GM21825 (cell line): ENCODE measurements around the gene RTN4RL1.
"Not testable (repeated sequence)": the region's sequence is repeated elsewhere in the genome, so short reads cannot be mapped to it uniquely, and the experiment has no call there.

ENCODE experiments used
- ATAC-seq: cut with Tn5 transposase; IDR thresholded peaks from one replicate; pipeline ENCODE4 v1.9.1; 2021; ENCODE audit warnings: mild to moderate bottlenecking, moderate library complexity; ENCODE audit not compliant: unreplicated experiment

The RTN4RL1 gene

DNA sequence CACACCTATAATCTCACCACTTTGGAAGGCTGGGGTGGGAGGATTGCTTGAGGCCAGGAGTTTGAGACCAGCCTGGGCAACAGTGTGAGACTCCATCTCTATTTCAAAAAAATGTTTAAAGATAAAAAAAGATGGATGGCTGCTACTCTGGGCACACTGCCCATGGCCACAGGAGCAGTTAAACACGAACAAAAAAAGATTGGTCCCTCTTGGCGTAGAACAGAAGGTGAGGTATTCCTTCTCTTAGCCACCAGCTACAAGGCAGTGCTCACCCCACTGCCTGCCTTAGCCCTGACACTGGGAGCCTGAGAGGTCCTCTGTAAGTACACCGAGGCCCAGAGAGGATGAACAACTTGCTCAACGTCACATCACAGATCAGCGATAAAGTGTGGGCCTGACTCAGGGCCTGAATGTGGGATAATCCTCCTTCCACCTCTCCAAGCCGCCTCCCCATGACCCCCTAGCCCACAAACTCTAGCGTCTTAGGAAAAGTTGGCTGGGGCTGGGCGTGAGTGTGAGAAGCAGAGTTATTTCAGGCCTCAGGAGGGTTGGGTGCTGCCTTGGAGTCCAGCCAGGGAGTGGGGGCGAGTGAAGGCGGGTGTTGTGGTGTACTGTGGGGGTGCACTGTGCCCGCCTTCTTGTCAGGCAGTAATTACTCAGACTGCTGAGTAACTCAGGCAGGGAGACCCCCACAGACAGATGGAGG is 2.5 kb upstream of the RTN4RL1 start:
- no peak for ATAC-seq

DNA sequence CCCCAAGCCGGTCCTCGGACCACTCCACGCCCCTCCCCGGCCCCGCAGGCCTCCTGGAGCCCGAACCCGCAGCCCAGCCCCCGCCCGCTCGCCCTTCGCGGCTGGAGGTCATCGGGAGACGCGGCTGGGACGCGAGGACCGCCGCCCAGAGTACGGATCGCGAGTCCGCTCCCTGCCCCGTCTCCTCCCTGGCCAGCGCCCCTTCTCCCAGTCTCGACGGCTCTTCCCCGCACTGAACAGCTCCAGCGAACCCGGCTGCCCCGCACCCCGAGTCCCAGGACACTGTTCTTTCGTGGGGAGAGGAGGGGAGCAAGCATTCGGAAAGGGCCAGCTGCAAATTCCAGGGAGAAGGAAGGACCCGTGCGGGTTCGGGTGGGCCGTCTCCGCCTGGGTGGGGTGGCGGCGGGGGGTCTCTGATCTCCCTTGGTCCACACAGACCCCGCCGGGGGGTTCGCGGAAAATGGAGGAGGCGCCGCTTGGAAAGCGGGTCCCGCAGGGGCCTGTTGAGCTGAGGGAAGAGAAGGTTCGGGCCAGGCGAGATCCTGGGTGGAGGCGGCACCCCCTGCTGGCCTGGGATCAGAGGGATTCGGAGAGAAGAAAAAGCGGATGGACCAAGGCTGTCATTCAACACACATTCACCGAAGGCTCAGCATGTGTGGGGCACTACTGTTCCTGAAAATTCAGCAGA is 632 bp upstream of the RTN4RL1 start:
- no peak for ATAC-seq

GRCh38 chr17:2024572-2025219 is 438 bp downstream of the RTN4RL1 start:
- ATAC-seq = no peak

DNA sequence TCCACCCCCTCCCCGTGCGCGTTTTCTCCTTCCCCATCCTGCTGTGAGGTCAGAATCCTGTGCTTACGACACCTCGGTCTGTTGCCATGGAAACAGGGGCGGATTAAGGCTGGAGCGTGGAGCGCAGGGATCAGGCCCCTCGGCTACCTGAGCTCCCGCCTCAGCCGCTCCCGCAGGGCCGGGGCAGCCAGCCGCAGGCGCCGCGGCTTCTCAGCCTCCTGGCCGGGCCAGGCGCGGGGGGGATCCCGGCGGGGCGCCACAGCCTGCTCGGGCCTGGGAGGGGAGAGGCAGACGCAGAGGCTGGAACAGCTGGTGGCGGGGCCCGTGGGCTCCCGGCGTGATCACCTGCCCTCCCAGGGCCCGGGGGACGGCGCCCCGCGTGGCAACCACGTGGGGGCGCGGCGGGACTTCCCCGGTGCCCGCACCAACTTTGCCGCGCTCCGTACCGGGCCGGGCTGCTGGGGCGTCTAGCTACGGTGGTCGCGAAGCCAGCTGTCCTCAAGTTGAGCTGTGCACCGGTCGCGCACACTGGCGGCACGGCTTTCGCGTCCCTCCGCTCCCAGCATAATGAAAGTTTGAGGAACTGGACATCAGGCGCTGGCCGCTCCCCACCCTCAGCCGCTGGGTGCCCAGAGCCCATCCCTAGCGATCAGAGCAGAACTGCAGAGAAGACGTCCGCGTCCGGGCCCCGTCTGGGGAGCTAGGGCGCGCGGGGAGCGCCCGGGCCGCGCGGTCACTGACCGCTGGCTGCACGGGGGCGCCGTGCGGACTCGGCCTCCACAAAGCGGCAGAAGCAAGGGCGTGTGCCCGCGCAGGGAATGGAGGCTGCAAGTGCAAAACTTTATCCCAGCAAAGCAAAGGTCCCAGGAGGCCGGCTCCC is 1.2 kb downstream of the RTN4RL1 start:
- ATAC-seq = no peak

DNA sequence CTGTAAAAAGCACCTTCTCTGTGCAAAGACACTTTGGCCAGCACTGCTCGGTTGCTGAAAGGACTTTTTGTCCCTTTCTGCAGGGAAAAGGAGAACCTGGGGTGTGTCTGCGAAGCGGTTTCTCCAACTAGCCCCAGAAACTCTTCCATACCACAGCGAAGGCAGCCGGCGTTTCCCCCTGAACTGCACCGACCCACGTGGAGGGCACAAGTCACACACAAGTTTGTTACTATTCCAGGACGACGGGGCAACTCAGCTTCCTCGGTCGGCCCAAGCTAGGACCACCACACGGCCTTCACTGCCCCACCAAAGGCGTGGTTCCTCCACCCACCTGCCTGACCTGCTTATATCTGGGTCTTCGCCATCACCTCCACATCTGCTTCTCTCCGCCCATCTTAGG is 1.9 kb downstream of the RTN4RL1 start:
- ATAC-seq = no peak

- no peak for ATAC-seq
Observed at GRCh38 chr17:2022647-2023240, 2.4 kb downstream of the RTN4RL1 start.

- ATAC-seq = no peak
Observed at GRCh38 chr17:2020721-2021120, 4.4 kb downstream of the RTN4RL1 start.

- ATAC-seq = no peak
Observed at GRCh38 chr17:2019723-2020122, 5.4 kb downstream of the RTN4RL1 start.

DNA sequence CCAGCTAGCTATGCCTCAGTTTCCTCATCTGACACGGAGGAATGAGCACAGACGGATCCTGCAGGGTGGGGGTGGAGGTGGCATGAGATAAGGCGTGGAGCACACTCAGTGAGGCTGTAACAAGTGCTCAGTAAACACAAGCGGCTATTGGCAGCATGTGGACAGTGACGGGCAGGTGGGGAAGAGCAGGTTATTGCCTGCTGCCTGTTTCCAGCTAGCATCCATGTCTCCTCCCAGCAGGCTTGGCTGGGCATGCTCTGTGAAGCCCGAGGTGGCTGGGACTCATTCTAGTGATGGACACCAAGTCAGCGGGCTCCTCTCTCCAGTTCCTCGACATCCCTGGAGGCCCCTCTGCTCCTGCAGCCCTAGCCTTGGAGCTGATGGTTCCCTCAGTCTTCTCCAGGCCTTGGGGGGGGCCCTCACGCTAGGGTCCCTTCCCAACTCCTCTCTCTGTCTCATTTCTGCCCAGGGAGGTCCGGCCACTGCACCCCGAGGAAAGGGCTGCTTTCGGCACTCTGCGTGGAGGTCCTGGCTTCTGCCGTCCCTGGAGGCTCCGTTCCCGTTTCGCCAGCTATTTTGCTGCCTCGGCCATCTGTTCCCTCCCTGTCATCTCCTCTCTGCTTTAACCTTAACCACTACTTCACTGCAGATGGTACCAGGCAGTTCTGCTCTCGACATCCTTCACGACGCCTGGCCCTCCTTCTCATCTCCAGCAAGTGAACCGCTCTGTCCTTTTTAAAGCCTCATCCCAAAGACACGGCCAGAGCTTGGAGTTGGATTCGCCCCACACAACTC is 6.2 kb downstream of the RTN4RL1 start:
- ATAC-seq = no peak

DNA sequence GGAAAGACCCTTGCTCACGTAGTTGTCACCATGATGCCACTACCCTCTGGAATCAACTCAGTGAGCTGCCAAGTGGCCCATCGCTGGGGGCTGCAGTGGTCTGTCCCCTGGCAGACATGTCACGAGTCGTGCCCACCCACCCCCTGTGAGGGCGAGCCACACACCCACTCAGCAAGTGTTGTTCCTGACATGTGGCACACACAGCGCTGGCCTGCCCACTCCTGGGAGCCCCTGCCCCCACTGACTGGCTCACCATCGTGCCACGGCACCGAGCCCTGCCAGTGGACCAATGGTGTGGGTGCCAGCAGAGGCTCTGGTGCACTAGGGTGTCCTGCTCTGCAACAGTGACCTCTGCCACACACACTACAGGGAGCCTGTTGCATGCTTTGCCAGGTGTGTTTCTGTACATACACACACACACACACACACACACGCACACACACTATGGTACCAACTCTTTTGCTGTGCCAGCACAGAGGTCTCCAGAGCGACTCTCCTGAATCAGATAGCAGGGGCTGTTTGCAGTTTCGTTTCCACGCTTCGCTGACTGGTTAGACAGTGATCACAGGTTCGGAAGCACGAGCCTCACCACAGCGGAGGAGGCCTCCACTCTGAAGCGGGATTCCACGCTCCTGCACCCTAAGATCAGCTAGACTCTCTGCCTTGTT is 7.7 kb downstream of the RTN4RL1 start:
- no peak for ATAC-seq

DNA sequence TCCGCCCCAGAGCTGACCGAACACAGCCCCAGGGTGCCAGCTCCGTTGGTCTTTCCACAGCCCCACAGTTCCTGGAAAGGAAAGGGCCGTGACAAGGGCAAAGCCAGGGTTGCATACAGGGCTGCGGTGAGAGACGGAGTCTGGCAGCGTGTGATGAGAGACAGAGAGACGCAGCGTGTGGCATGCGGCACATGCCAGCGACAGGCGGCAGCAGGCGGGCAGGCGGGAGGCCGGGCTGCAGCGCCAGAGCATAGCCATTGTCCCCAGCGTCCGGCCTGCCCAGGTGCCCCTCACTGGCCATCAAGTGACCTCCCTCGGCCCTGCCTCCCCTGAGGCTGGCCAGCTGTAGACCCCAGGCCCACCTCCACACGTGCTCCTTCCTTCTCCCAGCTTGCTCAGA is 8.6 kb downstream of the RTN4RL1 start:
- no peak for ATAC-seq

- ATAC-seq = no peak
Observed at GRCh38 chr17:2015314-2015713, 9.8 kb downstream of the RTN4RL1 start.

DNA sequence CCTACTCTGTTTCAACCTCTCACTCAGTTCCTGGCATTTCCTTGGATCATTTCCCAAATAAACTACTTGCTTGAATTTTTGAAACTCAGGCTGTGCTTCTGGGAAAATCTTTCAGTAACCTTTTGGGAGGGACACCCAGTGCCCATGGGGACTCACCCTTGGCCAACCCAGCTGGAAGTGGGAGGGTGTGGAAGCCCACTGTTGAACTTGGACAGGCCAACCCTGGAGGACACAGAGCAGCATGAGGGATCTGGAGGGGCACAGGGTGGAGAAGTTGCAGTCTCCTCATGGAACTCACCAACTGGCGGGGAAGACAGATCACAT is 11.2 kb downstream of the RTN4RL1 start:
- no peak for ATAC-seq

GRCh38 chr17:2013220-2013993 is 11.7 kb downstream of the RTN4RL1 start:
- not testable (repeated sequence) for ATAC-seq

- ATAC-seq = no peak
Observed at GRCh38 chr17:2012499-2012898, 12.6 kb downstream of the RTN4RL1 start.

DNA sequence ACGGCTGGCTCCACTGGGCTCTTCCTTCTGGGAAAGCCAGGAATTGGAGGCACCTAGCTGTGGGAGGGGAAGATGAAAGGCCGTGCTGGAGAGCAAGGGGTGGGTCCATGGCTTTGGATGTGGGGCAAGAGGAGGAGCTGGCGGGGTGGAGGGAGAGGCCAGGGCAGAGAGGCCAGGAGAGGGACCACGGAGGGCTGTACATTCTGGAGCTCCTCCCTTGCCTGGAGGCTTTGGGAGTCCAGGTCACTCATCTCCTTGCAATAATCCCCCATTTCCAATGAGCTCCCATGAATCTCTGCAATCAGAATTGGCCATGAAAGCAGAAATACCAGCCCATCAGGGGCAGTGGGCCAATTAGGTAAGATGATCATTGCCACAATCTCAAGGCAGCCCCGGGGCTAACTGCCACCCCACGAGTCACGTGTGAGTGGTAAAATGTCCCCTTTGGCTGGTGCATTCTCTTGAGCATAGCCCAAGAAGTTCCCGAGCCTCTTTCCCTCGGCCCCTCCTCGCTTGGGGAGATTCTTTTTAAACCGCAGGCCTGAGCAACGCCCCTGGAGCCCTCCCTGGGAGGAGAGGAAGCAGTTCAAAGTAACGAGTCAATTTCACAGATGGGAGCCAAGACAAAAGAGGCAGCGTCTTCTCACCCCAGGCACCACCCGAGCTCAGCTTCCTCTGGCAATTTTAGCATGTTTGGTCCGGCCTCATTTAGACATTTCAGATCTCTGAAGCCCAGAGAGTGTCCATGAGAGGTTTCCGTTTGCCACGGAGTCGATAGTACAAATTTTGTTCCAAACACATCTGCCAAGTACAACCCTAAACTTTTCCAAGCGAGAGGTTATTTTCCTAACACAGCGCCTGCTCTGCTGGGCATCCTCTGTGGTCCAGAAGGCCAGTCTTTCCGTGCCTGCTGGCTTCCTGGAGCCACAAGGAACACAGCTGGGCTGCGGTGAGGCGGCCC is 13.4 kb downstream of the RTN4RL1 start:
- no peak for ATAC-seq

DNA sequence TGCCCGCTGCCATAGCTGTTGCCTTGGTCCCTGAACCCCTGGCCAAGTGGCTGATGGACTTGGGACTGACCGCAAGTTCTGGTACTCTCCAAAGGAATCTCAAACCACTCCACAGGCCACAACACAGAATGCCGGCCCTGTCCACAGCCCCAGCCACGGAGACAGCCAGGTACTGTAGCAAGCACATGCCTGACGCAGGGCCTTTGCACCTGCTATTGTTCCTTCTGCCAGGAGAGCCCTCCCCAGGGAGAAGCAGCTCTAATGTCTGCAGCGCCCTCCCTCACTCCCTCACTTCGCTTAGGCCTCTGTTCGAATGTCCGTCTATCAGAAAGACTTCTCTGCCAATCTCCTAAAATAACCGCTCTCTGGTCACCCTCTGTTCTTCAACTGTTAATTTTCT is 15.4 kb downstream of the RTN4RL1 start:
- no peak for ATAC-seq
